Keratinocyte (primary cell): Measurements from ENCODE around the gene SATB2. TPM values are rescaled to one million over a fixed set of nuclear protein-coding genes. Genes with fewer than 3 reads are reported as not detected.

Experiments
- DNase-seq: peaks from one replicate; pipeline ENCODE4 v3.0.0-alpha.2; 2011; ENCODE audit warnings: low read depth, missing footprints, low spot score
- FAIRE-seq: peaks from 2 replicates; lab custom pipeline; 2011; peaks lifted over from hg19 to GRCh38; lab: Jason Lieb, UNC
- H2AFZ ChIP-seq: 2 replicates; pipeline ENCODE4 v1.6.0; 2012; ENCODE audit warnings: low read length, control low read depth, inconsistent platforms; ENCODE audit not compliant: control insufficient read depth
- H3K27ac ChIP-seq: 2 replicates; pipeline ENCODE4 v1.5.1; 2011; ENCODE audit warnings: low read length; ENCODE audit not compliant: control insufficient read depth, insufficient read depth
- H3K27me3 ChIP-seq: 3 replicates; pipeline ENCODE4 v1.6.0; 2011; ENCODE audit warnings: low read length; ENCODE audit not compliant: control insufficient read depth, insufficient read depth; ENCODE audit errors: extremely low read depth
- H3K36me3 ChIP-seq, 2 experiments: 2 replicates in 1 of 2; 3 replicates in 1 of 2; pipeline ENCODE4 v1.5.1; 2011; ENCODE audit warnings: low read length in 2 of 2, mild to moderate bottlenecking in 1 of 2; ENCODE audit not compliant: control insufficient read depth in 2 of 2, insufficient read depth in 2 of 2; ENCODE audit errors: extremely low read depth in 1 of 2
- H3K4me1 ChIP-seq: 3 replicates; pipeline ENCODE4 v1.5.1; 2011; ENCODE audit warnings: low read length; ENCODE audit not compliant: control insufficient read depth, insufficient read depth; ENCODE audit errors: extremely low read depth
- H3K4me2 ChIP-seq: 3 replicates; pipeline ENCODE4 v1.6.0; 2011; ENCODE audit warnings: low read depth, low read length; ENCODE audit not compliant: control insufficient read depth, insufficient read depth; ENCODE audit errors: extremely low read depth
- H3K4me3 ChIP-seq, 3 experiments: fragments of 200-600 bp in 1 of 3; sonication (generic) in 1 of 3; 2 replicates in 2 of 3; 3 replicates in 1 of 3; pipeline ENCODE4 v1.5.1; 2011 to 2016; ENCODE audit warnings: low read length in 3 of 3, mild to moderate bottlenecking in 3 of 3, control low read depth in 2 of 3, inconsistent platforms in 1 of 3, low read depth in 1 of 3, mixed read lengths in 1 of 3, mixed run types in 1 of 3, moderate library complexity in 1 of 3; ENCODE audit not compliant: control insufficient read depth in 2 of 3, insufficient read depth in 2 of 3; ENCODE audit errors: extremely low read depth in 1 of 3
- H3K79me2 ChIP-seq: 2 replicates; pipeline ENCODE4 v1.6.0; 2012; ENCODE audit warnings: low read length; ENCODE audit not compliant: control insufficient read depth, insufficient read depth
- H3K9ac ChIP-seq: 3 replicates; pipeline ENCODE4 v1.6.0; 2011; ENCODE audit warnings: low read length; ENCODE audit not compliant: control insufficient read depth, insufficient read depth; ENCODE audit errors: extremely low read depth
- H3K9me1 ChIP-seq: 3 replicates; pipeline ENCODE4 v1.6.0; 2011; ENCODE audit warnings: low read length; ENCODE audit not compliant: control insufficient read depth, insufficient read depth; ENCODE audit errors: extremely low read depth
- H3K9me3 ChIP-seq: 2 replicates; pipeline ENCODE4 v1.5.1; 2012; ENCODE audit warnings: low read depth, low read length; ENCODE audit not compliant: control insufficient read depth
- H4K20me1 ChIP-seq: 3 replicates; pipeline ENCODE4 v1.6.0; 2011; ENCODE audit warnings: low read length; ENCODE audit not compliant: control insufficient read depth, insufficient read depth; ENCODE audit errors: extremely low read depth
- EZH2 ChIP-seq: IDR thresholded peaks from one replicate; pipeline ENCODE4 v1.6.1; 2012; ENCODE audit warnings: inconsistent platforms, mild to moderate bottlenecking, low read length, moderate library complexity
- dilution Hi-C: fragments of 300-500 bp; cut with MboI; formaldehyde crosslinking; loops from one replicate; pipeline ENCODE4 v1.7.0; 2020; ENCODE audit warnings: low sequenced_read_pairs; ENCODE audit not compliant: extremely low pct_ligation_motif_present
- polyA plus RNA-seq, 5 experiments: library from polyadenylated mRNA; depleted of rRNA in 3 of 5; stranded (reverse) in 3 of 5; stranded (forward) in 1 of 5; unstranded in 1 of 5; fragments of >200 nt; gene quantifications; 1 replicate in 1 of 5; 2 replicates in 3 of 5; 3 replicates in 1 of 5; pipeline versions ENCODE4 v1.2.1 to v1.2.3, GENCODE V29; 2011 to 2012; ENCODE audit warnings: missing spikeins in 2 of 5, low read depth in 1 of 5, low replicate concordance in 1 of 5
- TF ChIP-seq, protein P1 (sequence below), 3 experiments: IDR thresholded peaks in 1 of 3; conservative IDR thresholded peaks in 1 of 3; optimal IDR thresholded peaks in 1 of 3; 2 replicates in 2 of 3; 3 replicates in 1 of 3; pipeline versions ENCODE3 to v1.5.1; 2011; ENCODE audit warnings: low read length in 3 of 3, mild to moderate bottlenecking in 3 of 3, moderate library complexity in 2 of 3, control low read depth in 1 of 3, inconsistent platforms in 1 of 3; ENCODE audit not compliant: insufficient read depth in 2 of 3; ENCODE audit errors: extremely low read depth in 1 of 3

The SATB2 gene
- polyA plus RNA-seq, 1 donor (not counting 4 experiments of a cell fraction or from before 2014, with no cell fraction given), result 1.4 TPM

DNA sequence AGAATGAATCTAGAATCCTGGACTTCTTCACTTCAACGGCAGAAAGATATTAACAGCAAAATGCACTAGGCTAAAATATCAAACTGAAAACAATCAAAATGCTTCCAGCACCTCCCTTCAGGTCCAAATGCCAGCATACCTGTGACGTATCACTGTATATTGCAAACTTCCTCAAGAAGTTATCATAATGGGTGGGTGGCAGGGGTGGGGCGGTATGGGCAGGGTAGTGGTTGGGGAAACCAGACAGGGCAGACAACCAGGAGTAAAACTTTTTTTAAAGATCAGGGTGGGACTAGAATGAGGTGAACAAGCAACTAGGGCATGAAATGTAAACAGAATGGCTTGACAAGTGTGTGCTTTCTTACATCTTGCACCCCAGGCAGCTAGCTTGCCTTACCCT, 140.9 kb downstream of the SATB2 start:
- no peak overlapping the region for H3K27ac ChIP-seq
- DNase-seq (no peak), FAIRE-seq (no peak)
- no peak overlapping the region for H3K4me3 ChIP-seq
- no peak for TF ChIP-seq EZH2
- TF ChIP-seq, protein P1, sequence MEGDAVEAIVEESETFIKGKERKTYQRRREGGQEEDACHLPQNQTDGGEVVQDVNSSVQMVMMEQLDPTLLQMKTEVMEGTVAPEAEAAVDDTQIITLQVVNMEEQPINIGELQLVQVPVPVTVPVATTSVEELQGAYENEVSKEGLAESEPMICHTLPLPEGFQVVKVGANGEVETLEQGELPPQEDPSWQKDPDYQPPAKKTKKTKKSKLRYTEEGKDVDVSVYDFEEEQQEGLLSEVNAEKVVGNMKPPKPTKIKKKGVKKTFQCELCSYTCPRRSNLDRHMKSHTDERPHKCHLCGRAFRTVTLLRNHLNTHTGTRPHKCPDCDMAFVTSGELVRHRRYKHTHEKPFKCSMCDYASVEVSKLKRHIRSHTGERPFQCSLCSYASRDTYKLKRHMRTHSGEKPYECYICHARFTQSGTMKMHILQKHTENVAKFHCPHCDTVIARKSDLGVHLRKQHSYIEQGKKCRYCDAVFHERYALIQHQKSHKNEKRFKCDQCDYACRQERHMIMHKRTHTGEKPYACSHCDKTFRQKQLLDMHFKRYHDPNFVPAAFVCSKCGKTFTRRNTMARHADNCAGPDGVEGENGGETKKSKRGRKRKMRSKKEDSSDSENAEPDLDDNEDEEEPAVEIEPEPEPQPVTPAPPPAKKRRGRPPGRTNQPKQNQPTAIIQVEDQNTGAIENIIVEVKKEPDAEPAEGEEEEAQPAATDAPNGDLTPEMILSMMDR (optimal IDR thresholded peaks at IDR 0.05 in 1 of 3, IDR thresholded peaks at IDR 0.05 in 1 of 3, conservative IDR thresholded peaks at IDR 0.05 in 1 of 3; ENCODE audit: extremely low read depth in 1 of 3, insufficient read depth in 2 of 3, low read length in 3 of 3), result no peak
- H3K4me2 ChIP-seq, result no peak overlapping the region
- no peak overlapping the region for H2AFZ ChIP-seq
- no peaks in the 10 kb centered on the region for H3K9me3 ChIP-seq
- no peaks in the 10 kb centered on the region for H4K20me1 ChIP-seq
- no peaks in the 10 kb centered on the region for H3K27me3 ChIP-seq
- no peak overlapping the region for H3K9ac ChIP-seq
- H3K9me1 ChIP-seq, result no peaks in the 10 kb centered on the region
- dilution Hi-C loops, result no loop called here
- H3K4me1 ChIP-seq, result no peaks in the 10 kb centered on the region
- H3K36me3 ChIP-seq, result no peaks in the 10 kb centered on the region
- no peaks in the 10 kb centered on the region for H3K79me2 ChIP-seq

DNA sequence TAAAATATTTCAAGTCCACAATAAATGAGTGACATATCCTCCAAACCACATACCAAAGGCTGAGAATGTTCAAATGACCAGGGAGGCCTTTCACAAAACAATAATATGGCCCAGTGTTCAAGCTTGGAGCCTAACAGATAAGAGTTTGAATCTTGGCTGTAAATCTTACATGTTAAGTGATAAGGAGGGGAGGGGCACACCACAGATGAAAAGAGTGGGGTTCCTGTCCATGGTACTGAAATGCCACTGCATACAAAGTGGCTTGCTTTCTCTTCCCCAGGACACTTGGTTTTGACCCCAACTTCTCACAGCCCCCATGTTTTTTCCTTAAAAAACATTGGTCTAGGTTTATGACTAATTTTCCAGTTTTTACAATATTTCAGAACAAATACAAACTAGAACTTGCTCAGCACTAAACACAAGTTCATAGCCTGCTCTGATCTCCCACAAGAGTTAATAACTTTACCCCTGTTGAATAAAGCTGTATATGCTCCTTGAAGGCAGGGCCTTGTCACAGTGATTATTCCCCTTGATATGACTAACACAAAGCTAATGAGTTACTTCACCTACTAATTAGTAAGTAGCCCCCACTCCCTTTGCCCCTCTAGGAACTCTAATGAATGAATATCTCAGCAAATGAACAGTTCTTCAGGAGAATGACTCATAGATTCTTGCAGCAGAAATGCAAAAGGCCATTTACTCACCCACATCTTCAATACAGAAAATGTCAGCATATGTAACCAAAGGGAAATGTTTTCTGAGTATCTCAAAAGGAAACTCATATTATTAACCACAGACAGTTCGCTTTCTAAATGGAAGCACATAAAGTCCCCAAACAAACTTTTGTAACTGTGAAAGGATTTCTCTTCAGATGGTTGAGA, 142.2 kb downstream of the SATB2 start:
- Histone ChIP-seq H3K79me2 (no peaks in the 10 kb centered on the region), H3K4me1 (no peaks in the 10 kb centered on the region), H3K9me1 (no peaks in the 10 kb centered on the region), H3K9ac (no peak overlapping the region), H3K4me2 (no peak overlapping the region), H3K4me3 (no peak overlapping the region), H3K9me3 (no peaks in the 10 kb centered on the region), H3K27me3 (no peaks in the 10 kb centered on the region), H2AFZ (no peak overlapping the region), H4K20me1 (no peaks in the 10 kb centered on the region), H3K36me3 (no peaks in the 10 kb centered on the region), H3K27ac (no peak overlapping the region)
- dilution Hi-C loops, result no loop called here
- no peak for DNase-seq
- FAIRE-seq, result no peak
- TF ChIP-seq EZH2, result no peak
- TF ChIP-seq, protein P1 (optimal IDR thresholded peaks at IDR 0.05 in 1 of 3, IDR thresholded peaks at IDR 0.05 in 1 of 3, conservative IDR thresholded peaks at IDR 0.05 in 1 of 3; ENCODE audit: extremely low read depth in 1 of 3, insufficient read depth in 2 of 3, low read length in 3 of 3), result no peak
